Raji (cell line): ENCODE data around the gene BCL11B.

ENCODE experiments used
- POLR2A ChIP-seq: IDR thresholded peaks from 2 replicates; pipeline ENCODE4 v1.6.1; 2011; ENCODE audit warnings: low read depth, low read length, control low read depth; ENCODE audit not compliant: insufficient read depth

BCL11B gene

DNA sequence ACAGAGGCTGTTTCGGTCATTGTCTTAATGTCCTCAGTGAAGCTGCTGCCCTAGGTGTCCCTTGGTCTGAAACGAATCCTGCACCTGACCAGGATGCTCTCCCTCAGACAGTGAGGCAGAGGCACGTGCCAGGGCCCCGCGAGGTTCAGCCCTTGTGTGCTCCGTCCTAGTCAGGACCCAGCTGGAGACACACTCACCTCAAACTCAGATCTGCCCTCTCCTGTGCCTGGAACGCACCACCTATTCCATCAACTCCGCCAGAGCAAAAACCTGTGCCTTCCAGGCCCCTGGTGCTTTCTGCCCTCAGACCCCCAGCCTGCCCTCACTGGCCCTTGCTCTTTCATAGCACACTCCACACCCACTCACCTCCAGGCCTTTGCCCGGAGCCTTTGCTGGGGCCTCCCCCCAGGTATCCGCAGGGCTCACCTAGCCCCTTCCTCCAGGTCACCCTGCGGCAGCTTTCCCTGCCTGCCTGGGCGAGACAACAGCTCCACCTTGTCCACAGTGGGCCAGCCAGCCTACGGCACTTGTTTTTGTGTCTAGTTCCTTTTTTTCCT lies 150.6 kb downstream of the BCL11B start:
- TF ChIP-seq POLR2A = no peak

DNA sequence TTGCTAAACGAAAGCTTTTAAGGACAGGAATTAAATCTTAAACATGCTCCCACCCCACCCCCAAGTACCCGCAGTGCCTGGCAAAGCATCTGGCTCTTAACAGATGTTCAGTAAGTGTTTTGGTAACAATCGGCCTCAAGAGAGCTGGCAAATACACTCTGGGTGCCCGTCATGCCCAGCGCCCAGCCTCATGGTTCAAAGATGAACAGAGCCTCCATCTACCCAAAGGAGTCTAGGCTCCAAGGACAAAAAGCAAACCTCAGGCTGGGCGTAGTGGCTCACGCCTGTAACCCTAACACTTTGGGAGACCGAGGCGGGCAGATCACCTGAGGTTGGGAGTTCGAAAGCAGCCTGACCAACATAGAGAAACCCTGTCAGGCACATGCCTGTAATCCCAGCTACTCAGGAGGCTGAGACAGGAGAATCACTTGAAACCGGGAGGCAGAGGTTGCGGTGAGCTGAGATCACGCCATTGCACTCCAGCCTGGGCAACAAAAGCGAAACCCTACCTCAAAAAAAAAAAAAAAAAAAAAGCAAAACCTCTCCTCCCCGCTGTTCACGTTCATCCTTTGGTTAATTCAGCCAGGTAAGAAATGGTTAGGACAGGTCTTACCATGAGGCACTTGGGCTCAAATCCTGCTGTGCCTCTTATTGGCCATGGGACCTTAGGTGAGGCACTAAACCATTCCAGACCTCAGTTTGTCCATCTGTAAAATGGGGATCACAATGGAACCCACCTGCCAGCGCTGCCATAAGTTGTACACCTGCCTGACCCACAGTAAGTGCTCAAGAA lies 151.3 kb downstream of the BCL11B start:
- TF ChIP-seq POLR2A = no peak

GRCh38 chr14:99119554-99120525 lies 152.2 kb downstream of the BCL11B start:
- no peak for TF ChIP-seq POLR2A
